ENCODE results near the gene SLK.

- TF ChIP-seq CTCF (conservative IDR thresholded peaks at IDR 0.05; ENCODE audit: low read length) (no peak), EZH2phosphoT487 (IDR thresholded peaks at IDR 0.05; ENCODE audit: borderline replicate concordance) (no peak)
These were observed 79.7 kb downstream of the SLK start for GRCh38 chr10:104046651-104047050.
